Activated CD8-positive, alpha-beta T cell treated with anti-CD3 and anti-CD28 coated beads for 36 hours (primary cell): ENCODE measurements around the gene PRND. TPM values are rescaled to one million over a fixed set of nuclear protein-coding genes. Genes with fewer than 3 reads are reported as not detected.

Experiments
- ATAC-seq: fragments of 200-7000 bp; cut with Tn5 transposase; one replicate; pipeline ENCODE4 v1.10.0; 2021; ENCODE audit warnings: mild to moderate bottlenecking, moderate library complexity
- CTCF ChIA-PET: fragments of 350-600 bp; sonication (Branson Sonifier 250); formaldehyde crosslinking; loops from one replicate; lab custom pipeline; 2021; ENCODE audit warnings: antibody characterized with exemption; lab: Charles Lee
- POLR2A ChIA-PET: fragments of 350-600 bp; sonication (Branson Sonifier 250); formaldehyde crosslinking; loops from one replicate; lab custom pipeline; 2021; ENCODE audit warnings: antibody characterized with exemption; lab: Charles Lee
- DNase-seq: peaks from one replicate; pipeline ENCODE4 v3.0.0-alpha.2; 2020
- H3K27ac Mint-ChIP-seq: one replicate; pipeline ENCODE4 v1.8.0; 2021; ENCODE audit warnings: mild to moderate bottlenecking, mixed read lengths
- H3K27me3 Mint-ChIP-seq: one replicate; pipeline ENCODE4 v1.8.0; 2021; ENCODE audit warnings: mixed read lengths
- H3K36me3 Mint-ChIP-seq: one replicate; pipeline ENCODE4 v1.8.0; 2021; ENCODE audit warnings: low read depth, mixed read lengths
- H3K4me1 Mint-ChIP-seq: one replicate; pipeline ENCODE4 v1.8.0; 2021; ENCODE audit warnings: low read depth, mixed read lengths
- H3K4me3 Mint-ChIP-seq: one replicate; pipeline ENCODE4 v1.8.0; 2021; ENCODE audit warnings: mild to moderate bottlenecking, moderate library complexity, mixed read lengths
- H3K9me3 Mint-ChIP-seq: one replicate; pipeline ENCODE4 v1.8.0; 2021; ENCODE audit warnings: mixed read lengths
- intact Hi-C: fragments of 100-400 bp; cut with micrococcal nuclease; formaldehyde crosslinking; loops from one replicate; pipeline ENCODE4 v1.10.0; 2022
- total RNA-seq, 2 experiments: library from RNA; stranded (reverse); gene quantifications; one replicate each; pipeline ENCODE4 v1.2.3, GENCODE V29; 2021
- TF ChIP-seq, protein P1 (sequence below): fragments of 200-600 bp; IDR thresholded peaks from one replicate; pipeline ENCODE4 v1.8.0; 2022; ENCODE audit warnings: antibody characterized with exemption, mild to moderate bottlenecking

The PRND gene
- total RNA-seq, 2 experiments from 2014 or later: not detected

DNA sequence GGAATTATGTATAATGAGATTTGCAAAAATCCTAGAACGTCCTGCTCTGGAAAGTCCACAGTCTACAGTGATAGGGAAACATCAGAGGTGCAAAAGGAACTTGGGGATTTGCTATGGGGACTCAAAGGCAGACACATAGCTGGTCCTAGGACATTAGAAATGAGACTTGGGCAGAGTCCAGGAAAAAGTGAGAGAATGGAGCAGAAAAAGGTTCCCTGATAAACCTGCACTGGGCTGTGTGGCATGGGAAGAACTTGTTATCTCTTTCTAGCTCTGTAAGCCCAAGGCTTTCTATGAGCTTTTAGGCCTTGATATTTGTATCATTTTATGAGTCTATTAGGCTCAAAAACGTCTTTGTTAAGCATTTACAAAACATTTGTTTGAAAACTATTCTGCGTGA, 15.2 kb downstream of the PRND start:
- Mint-ChIP-seq H3K9me3 (no peaks in the 10 kb centered on the region), H3K4me1 (peaks cover 2% of the 10 kb centered on the region), H3K36me3 (no peaks in the 10 kb centered on the region), H3K27me3 (peaks cover 21% of the 10 kb centered on the region), H3K4me3 (no peak overlapping the region), H3K27ac (no peak overlapping the region)
- DNase-seq: no peak
- ChIA-PET CTCF (interaction anchor here (1.0 to 2.3 kb wide), 4 partner anchors 11 to 364 kb away, joined by 3 to 12 read pairs (median 4); no protein-coding TSS in a partner anchor), POLR2A (interaction anchor here (0.7 kb wide), 1 partner anchor 367 kb away, joined by 3 read pairs; no protein-coding TSS in a partner anchor)
- TF ChIP-seq, protein P1, sequence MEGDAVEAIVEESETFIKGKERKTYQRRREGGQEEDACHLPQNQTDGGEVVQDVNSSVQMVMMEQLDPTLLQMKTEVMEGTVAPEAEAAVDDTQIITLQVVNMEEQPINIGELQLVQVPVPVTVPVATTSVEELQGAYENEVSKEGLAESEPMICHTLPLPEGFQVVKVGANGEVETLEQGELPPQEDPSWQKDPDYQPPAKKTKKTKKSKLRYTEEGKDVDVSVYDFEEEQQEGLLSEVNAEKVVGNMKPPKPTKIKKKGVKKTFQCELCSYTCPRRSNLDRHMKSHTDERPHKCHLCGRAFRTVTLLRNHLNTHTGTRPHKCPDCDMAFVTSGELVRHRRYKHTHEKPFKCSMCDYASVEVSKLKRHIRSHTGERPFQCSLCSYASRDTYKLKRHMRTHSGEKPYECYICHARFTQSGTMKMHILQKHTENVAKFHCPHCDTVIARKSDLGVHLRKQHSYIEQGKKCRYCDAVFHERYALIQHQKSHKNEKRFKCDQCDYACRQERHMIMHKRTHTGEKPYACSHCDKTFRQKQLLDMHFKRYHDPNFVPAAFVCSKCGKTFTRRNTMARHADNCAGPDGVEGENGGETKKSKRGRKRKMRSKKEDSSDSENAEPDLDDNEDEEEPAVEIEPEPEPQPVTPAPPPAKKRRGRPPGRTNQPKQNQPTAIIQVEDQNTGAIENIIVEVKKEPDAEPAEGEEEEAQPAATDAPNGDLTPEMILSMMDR: no peak
- intact Hi-C loops: no loop called here
- ATAC-seq: no peak

- intact Hi-C loops: no loop called here
- no peak for ATAC-seq
- H3K27me3 Mint-ChIP-seq: peaks cover 14% of the 10 kb centered on the region
- no peaks in the 10 kb centered on the region for H3K9me3 Mint-ChIP-seq
- H3K4me3 Mint-ChIP-seq: no peak overlapping the region
- H3K27ac Mint-ChIP-seq: no peak overlapping the region
- DNase-seq: no peak
- H3K4me1 Mint-ChIP-seq: peaks cover 2% of the 10 kb centered on the region
- H3K36me3 Mint-ChIP-seq: no peaks in the 10 kb centered on the region
- ChIA-PET CTCF (interaction anchor here (1.0 to 2.3 kb wide), 6 partner anchors 11 to 363 kb away, joined by 3 to 12 read pairs (median 4); partner anchors contain the start of gene PRND), POLR2A (no interaction called here)
- TF ChIP-seq, protein P1: no peak
These were observed 16.3 kb downstream of the PRND start for GRCh38 chr20:4737857-4738627.

GRCh38 chr20:4740774-4741431, 19.2 kb downstream of the PRND start:
- POLR2A ChIA-PET: interaction anchor here (1.0 to 1.4 kb wide), 2 partner anchors 10 to 73 kb away, joined by 3 read pairs; no protein-coding TSS in a partner anchor

GRCh38 chr20:4748847-4749246, 27.1 kb downstream of the PRND start:
- no peak for DNase-seq
- TF ChIP-seq, protein P1: no peak
- Mint-ChIP-seq H3K36me3 (no peaks in the 10 kb centered on the region), H3K4me3 (no peak overlapping the region), H3K27me3 (peaks cover 4% of the 10 kb centered on the region), H3K27ac (no peak overlapping the region), H3K4me1 (peaks cover 6% of the 10 kb centered on the region), H3K9me3 (peaks cover 4% of the 10 kb centered on the region)
- no peak for ATAC-seq
- intact Hi-C loops: no loop called here
- ChIA-PET POLR2A (interaction anchor here (1.0 kb wide), 1 partner anchor 143 kb away, joined by 4 read pairs; no protein-coding TSS in a partner anchor), CTCF (interaction anchor here (1.3 to 1.7 kb wide), 3 partner anchors 9 to 352 kb away, joined by 3 to 6 read pairs (median 6); no protein-coding TSS in a partner anchor)

More at GRCh38 chr20:4740774-4741431, 19.2 kb downstream of the PRND start:
- Mint-ChIP-seq H3K36me3 (no peaks in the 10 kb centered on the region), H3K4me3 (no peak overlapping the region), H3K27me3 (peaks cover 10% of the 10 kb centered on the region), H3K4me1 (peaks cover 8% of the 10 kb centered on the region), H3K9me3 (no peaks in the 10 kb centered on the region), H3K27ac (no peak overlapping the region)
- TF ChIP-seq, protein P1: peak; percentile 82
- ATAC-seq (peak; percentile 68), DNase-seq (peak; percentile 84)
- intact Hi-C loops: no loop called here
- CTCF ChIA-PET: interaction anchor here (0.5 to 2.4 kb wide), 56 partner anchors 8 to 1613 kb away, joined by 3 to 20 read pairs (median 4); partner anchors contain the start of gene CDS2
